Chondrocyte (in vitro differentiated cells): ENCODE results near the gene RHOH. TPM values are rescaled to one million over a fixed set of nuclear protein-coding genes. Genes with fewer than 3 reads are reported as not detected.

ENCODE experiments used
- DNase-seq: peaks from one replicate; pipeline ENCODE4 v3.0.0; 2021; ENCODE audit warnings: mixed read lengths, low spot score
- H3K27ac Mint-ChIP-seq: one replicate; pipeline ENCODE4 v1.8.0; 2021; ENCODE audit warnings: mild to moderate bottlenecking, moderate library complexity, mixed read lengths; ENCODE audit not compliant: unreplicated experiment
- H3K27me3 Mint-ChIP-seq: 2 replicates; pipeline ENCODE4 v1.8.0; 2021; ENCODE audit warnings: low read depth, mixed read lengths
- H3K36me3 Mint-ChIP-seq: 2 replicates; pipeline ENCODE4 v1.8.0; 2021; ENCODE audit warnings: low read depth, mixed read lengths
- H3K4me1 Mint-ChIP-seq: 2 replicates; pipeline ENCODE4 v1.8.0; 2021; ENCODE audit warnings: low read depth, mild to moderate bottlenecking, mixed read lengths
- H3K4me3 Mint-ChIP-seq: one replicate; pipeline ENCODE4 v1.8.0; 2021; ENCODE audit warnings: mild to moderate bottlenecking, moderate library complexity, mixed read lengths; ENCODE audit not compliant: unreplicated experiment
- H3K9me3 Mint-ChIP-seq: 2 replicates; pipeline ENCODE4 v1.8.0; 2021; ENCODE audit warnings: low read depth, mixed read lengths
- total RNA-seq: library from RNA; stranded (reverse); gene quantifications from 3 replicates; pipeline ENCODE4 v1.2.1, GENCODE V29; 2021
- TF ChIP-seq, protein P1 (sequence below): fragments of 200-600 bp; sonication (generic); IDR thresholded peaks from 2 replicates; pipeline ENCODE4 v1.5.0; 2021; ENCODE audit warnings: antibody characterized with exemption, mild to moderate bottlenecking, moderate library complexity

Gene RHOH
- total RNA-seq, 1 donor from 2014 or later: not detected

DNA sequence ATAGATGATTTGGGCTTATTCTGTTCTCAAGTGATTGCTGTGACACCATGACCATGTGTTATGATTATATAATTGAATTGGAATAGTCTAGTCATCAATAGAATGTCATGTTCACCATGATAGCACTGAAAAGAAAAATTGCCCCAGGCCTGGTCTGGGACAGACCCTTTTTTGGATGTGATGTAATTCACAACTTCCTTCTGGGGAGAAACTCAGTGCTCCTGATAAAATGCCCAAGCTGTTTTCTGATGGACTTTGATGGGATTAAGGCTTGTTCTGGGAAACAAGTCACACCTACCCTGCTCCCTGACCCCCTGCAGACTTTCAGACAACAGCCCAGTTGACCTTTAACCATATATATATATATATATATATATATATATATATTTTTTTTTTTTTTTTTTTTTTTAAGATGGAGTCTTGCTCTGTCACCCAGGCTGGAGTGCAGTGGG is 65.3 kb downstream of the RHOH start:
- DNase-seq: no peak
- Mint-ChIP-seq H3K36me3 (no peaks in the 10 kb centered on the region), H3K9me3 (no peaks in the 10 kb centered on the region), H3K27me3 (no peaks in the 10 kb centered on the region), H3K4me1 (peaks cover 6% of the 10 kb centered on the region), H3K4me3 (no peak overlapping the region), H3K27ac (no peak overlapping the region)
- TF ChIP-seq, protein P1, sequence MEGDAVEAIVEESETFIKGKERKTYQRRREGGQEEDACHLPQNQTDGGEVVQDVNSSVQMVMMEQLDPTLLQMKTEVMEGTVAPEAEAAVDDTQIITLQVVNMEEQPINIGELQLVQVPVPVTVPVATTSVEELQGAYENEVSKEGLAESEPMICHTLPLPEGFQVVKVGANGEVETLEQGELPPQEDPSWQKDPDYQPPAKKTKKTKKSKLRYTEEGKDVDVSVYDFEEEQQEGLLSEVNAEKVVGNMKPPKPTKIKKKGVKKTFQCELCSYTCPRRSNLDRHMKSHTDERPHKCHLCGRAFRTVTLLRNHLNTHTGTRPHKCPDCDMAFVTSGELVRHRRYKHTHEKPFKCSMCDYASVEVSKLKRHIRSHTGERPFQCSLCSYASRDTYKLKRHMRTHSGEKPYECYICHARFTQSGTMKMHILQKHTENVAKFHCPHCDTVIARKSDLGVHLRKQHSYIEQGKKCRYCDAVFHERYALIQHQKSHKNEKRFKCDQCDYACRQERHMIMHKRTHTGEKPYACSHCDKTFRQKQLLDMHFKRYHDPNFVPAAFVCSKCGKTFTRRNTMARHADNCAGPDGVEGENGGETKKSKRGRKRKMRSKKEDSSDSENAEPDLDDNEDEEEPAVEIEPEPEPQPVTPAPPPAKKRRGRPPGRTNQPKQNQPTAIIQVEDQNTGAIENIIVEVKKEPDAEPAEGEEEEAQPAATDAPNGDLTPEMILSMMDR: no peak

DNA sequence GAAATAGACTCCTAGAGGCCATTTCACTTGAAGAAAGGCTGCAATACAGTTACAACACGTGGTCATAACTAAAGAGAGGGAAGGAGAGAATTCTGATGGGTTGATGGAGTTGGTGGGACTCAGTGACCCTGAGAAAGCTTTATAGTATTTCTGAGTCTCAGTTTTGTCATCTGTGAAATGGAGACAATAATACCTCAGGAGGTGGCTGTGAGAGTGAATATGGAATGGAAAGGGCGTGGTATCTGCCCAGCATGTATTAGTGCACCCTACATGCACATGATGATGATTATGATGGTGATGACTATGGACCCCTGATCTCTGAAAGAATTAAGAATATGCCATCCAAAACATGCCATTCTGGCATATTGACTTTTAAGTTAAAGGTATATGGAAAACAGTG is 66.0 kb downstream of the RHOH start:
- TF ChIP-seq, protein P1: no peak
- no peaks in the 10 kb centered on the region for H3K9me3 Mint-ChIP-seq
- H3K4me1 Mint-ChIP-seq: peaks cover 6% of the 10 kb centered on the region
- DNase-seq: no peak
- H3K27me3 Mint-ChIP-seq: no peaks in the 10 kb centered on the region
- no peak overlapping the region for H3K27ac Mint-ChIP-seq
- H3K4me3 Mint-ChIP-seq: no peak overlapping the region
- H3K36me3 Mint-ChIP-seq: no peaks in the 10 kb centered on the region

DNA sequence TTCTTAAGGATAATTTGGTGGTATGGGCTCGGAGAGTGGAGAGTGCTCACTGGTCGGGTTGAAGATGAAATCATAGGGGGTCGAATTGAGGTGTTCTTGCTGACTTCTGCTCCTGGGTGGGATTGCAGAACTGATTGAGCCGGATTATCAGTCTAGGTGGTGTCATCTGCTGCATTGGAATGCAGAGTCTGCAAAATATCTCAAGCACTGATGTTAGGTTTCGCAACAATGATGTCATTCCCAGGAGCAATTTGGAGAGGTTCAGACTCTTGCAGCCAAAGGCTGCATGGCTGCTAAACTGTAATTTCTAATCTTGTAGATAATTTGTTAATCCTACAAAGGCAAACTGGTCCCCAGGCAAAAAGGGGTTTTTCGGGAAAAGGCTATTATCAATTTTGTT is 67.7 kb downstream of the RHOH start:
- no peak for DNase-seq
- no peak overlapping the region for H3K27ac Mint-ChIP-seq

DNA sequence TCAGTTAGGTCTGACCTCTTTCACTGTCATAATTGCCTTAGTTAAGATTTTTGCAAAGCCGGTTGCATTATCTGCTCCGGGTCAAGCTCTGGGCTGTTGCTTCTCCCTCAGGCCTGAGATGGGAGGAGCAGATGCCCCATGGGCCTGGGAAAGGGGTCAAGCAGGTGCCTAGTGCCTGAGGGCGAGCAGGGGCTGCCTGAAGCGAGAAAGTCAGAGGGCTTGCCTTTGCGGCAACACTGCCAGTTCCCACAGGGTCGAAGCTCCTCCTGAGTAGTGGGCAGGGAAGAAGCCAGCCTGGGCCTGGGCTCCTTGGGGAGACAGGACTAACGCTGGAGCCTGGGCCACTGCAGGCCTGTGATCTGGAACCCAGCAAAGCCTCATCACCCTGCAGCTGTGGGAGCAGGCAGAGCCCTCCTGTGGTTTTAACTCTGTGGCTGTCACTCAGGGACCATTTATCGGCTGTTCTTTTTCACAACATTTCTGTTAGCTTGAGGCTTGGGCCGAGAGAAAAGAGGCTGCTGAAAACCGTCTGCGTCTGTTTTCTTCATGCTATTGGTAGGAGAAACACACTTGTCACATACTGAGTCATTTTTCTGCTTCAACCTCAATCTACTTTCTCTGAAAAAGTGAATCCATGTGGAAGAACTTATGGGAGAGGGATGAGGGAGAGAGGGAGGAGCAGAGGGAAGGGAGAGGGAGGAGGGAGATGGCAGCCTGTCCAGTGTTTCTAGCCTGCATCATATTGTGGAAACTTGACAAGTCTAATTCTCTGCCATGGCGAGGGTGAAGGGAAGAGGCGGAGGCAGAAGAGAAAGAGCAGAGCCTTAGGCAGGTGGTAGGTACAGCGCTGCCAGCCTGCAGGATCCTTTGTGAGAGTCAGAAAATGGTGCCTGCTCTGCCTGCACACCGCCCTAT is 68.4 kb downstream of the RHOH start:
- Mint-ChIP-seq H3K9me3 (no peaks in the 10 kb centered on the region), H3K36me3 (no peaks in the 10 kb centered on the region), H3K4me3 (no peak overlapping the region)

More for the DNA sequence above, 67.7 kb downstream of the RHOH start:
- TF ChIP-seq, protein P1: no peak
- Mint-ChIP-seq H3K4me1 (peaks cover 6% of the 10 kb centered on the region), H3K4me3 (no peak overlapping the region), H3K27me3 (no peaks in the 10 kb centered on the region), H3K36me3 (no peaks in the 10 kb centered on the region), H3K9me3 (no peaks in the 10 kb centered on the region)

DNA sequence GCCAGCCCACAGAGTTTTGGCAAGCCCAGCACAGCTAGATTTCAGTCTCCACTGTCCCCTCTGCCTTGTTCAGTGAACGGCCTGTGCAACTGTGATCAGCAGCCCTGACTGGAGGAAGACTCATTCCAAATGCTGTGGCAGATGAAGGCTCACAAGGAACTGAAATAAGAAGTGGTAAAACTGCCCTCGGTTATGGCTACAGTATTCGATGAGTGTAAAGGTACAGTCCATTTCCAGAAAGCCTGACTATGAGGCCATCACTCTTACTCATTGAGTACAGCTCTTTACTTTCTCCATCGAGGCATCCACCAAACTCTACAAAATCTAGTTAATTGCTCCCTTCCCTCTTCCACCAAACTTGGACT is 69.1 kb downstream of the RHOH start:
- TF ChIP-seq, protein P1: no peak
- no peaks in the 10 kb centered on the region for H3K9me3 Mint-ChIP-seq

More for the DNA sequence above, 68.4 kb downstream of the RHOH start:
- H3K27ac Mint-ChIP-seq: no peak overlapping the region
- DNase-seq: no peak
- TF ChIP-seq, protein P1: no peak
- no peaks in the 10 kb centered on the region for H3K27me3 Mint-ChIP-seq
- peaks cover 6% of the 10 kb centered on the region for H3K4me1 Mint-ChIP-seq

More for the DNA sequence above, 69.1 kb downstream of the RHOH start:
- Mint-ChIP-seq H3K27ac (no peak overlapping the region), H3K4me1 (peaks cover 6% of the 10 kb centered on the region), H3K4me3 (no peak overlapping the region), H3K36me3 (no peaks in the 10 kb centered on the region), H3K27me3 (no peaks in the 10 kb centered on the region)
- DNase-seq: no peak
